ENCODE data around the gene DHX29. TPM values are rescaled to one million over a fixed set of nuclear protein-coding genes. Genes with fewer than 3 reads are reported as not detected.

Gene DHX29
- total RNA-seq, 1 experiment from 2014 or later: 24.3 TPM

GRCh38 chr5:55324006-55324405, 16.5 kb upstream of the DHX29 start:
- ATAC-seq (no peak), DNase-seq (ENCODE audit: low read depth, low spot score) (no peak)
- Histone ChIP-seq H3K9me3 (ENCODE audit: control insufficient read depth in 1 of 2, insufficient read depth in 1 of 2, low read depth in 1 of 2, low read length in 2 of 2) (no peaks in the 10 kb centered on the region), H3K4me2 (ENCODE audit: low read length) (no peak overlapping the region), H3K9ac (ENCODE audit: low read length) (no peak overlapping the region), H3K79me2 (ENCODE audit: insufficient read depth, low read length) (peaks cover 86% of the 10 kb centered on the region), H3K4me3 (replicated peaks in 1 of 2; ENCODE audit: low read depth in 1 of 2, low read length in 2 of 2) (no peak overlapping the region), H4K20me1 (ENCODE audit: insufficient read depth) (peaks cover 9% of the 10 kb centered on the region; the same call in 1 of the 2 replicates), H2AFZ (ENCODE audit: low read depth, low read length, poor library complexity, severe bottlenecking) (no peak overlapping the region), H3K4me1 (ENCODE audit: control insufficient read depth in 1 of 2, insufficient read depth in 2 of 2, low read length in 2 of 2) (no peaks in the 10 kb centered on the region), H3K27ac (ENCODE audit: low read depth, low read length) (no peak overlapping the region), H3K9me2 (ENCODE audit: insufficient read depth) (no peaks in the 10 kb centered on the region), H3K27me3 (ENCODE audit: insufficient read depth, low read length) (no peaks in the 10 kb centered on the region), H3K36me3 (ENCODE audit: control insufficient read depth in 1 of 2, insufficient read depth in 2 of 2, low read length in 2 of 2) (peaks cover 10 to 24% of the 10 kb centered on the region in 2 experiments; a peak in 3 of 4 replicates)
- TF ChIP-seq EGR1 (IDR thresholded peaks at IDR 0.05; ENCODE audit: low read depth): no peak
- no peak for TF ChIP-seq ELF1 (IDR thresholded peaks at IDR 0.05; ENCODE audit: borderline replicate concordance, low read depth)
- TF ChIP-seq ZBTB33 (IDR thresholded peaks at IDR 0.05; ENCODE audit: extremely low read depth, insufficient replicate concordance, low read length): no peak
- TF ChIP-seq RAD21 (IDR thresholded peaks at IDR 0.05; ENCODE audit: low read depth): no peak
- ChIA-PET POLR2A (interaction anchor here (1.6 kb wide), 1 partner anchor 16 kb away, joined by 4 read pairs; the partner anchor contains the start of genes DHX29 and MTREX), CTCF (interaction anchor here (1.6 to 2.2 kb wide), 2 partner anchors 16 to 368 kb away, joined by 5 to 13 read pairs; partner anchors contain the start of genes DHX29 and MTREX), RAD21 (ENCODE audit: low non-redundant PET in 1 of 2, low total read pairs in 2 of 2, uncharacterized antibody in 2 of 2, unreplicated experiment in 2 of 2) (no interaction called here)
- intact Hi-C loops (cut with micrococcal nuclease): loop anchor here (5.0 to 10.0 kb wide), 3 partner anchors 137 to 601 kb away; partner anchors contain the start of gene CDC20B
- no TSS peak for BruUV-seq (replicated peaks)

- BruUV-seq (replicated peaks): no TSS peak
- ATAC-seq (no peak), DNase-seq (ENCODE audit: low read depth, low spot score) (no peak)
- ChIA-PET RAD21 (ENCODE audit: low non-redundant PET in 1 of 2, low total read pairs in 2 of 2, uncharacterized antibody in 2 of 2, unreplicated experiment in 2 of 2) (interaction anchor here in 1 of 2 experiments (0.6 kb wide), 1 partner anchor 13 kb away, joined by 4 read pairs; the partner anchor contains the start of gene MTREX), CTCF (no interaction called here), POLR2A (no interaction called here)
- TF ChIP-seq YY1 (IDR thresholded peaks at IDR 0.05; ENCODE audit: extremely low read depth, insufficient replicate concordance, low read depth, low read length) (no peak), REST (IDR thresholded peaks at IDR 0.05; ENCODE audit: low read depth) (no peak)
- Histone ChIP-seq H3K36me3 (ENCODE audit: control insufficient read depth in 1 of 2, insufficient read depth in 2 of 2, low read length in 2 of 2) (peaks cover 1 to 3% of the 10 kb centered on the region in 2 experiments; a peak in 3 of 4 replicates), H3K9me2 (ENCODE audit: insufficient read depth) (no peaks in the 10 kb centered on the region), H3K4me3 (replicated peaks in 1 of 2; ENCODE audit: low read depth in 1 of 2, low read length in 2 of 2) (no peak overlapping the region), H3K4me1 (ENCODE audit: control insufficient read depth in 1 of 2, insufficient read depth in 2 of 2, low read length in 2 of 2) (no peaks in the 10 kb centered on the region), H3K79me2 (ENCODE audit: insufficient read depth, low read length) (peaks cover 95% of the 10 kb centered on the region), H3K4me2 (ENCODE audit: low read length) (no peak overlapping the region), H3K27me3 (ENCODE audit: insufficient read depth, low read length) (no peaks in the 10 kb centered on the region), H3K27ac (ENCODE audit: low read depth, low read length) (no peak overlapping the region), H4K20me1 (ENCODE audit: insufficient read depth) (peaks cover 14% of the 10 kb centered on the region; the same call in 1 of the 2 replicates), H3K9me3 (ENCODE audit: control insufficient read depth in 1 of 2, insufficient read depth in 1 of 2, low read depth in 1 of 2, low read length in 2 of 2) (no peaks in the 10 kb centered on the region), H2AFZ (ENCODE audit: low read depth, low read length, poor library complexity, severe bottlenecking) (no peak overlapping the region), H3K9ac (ENCODE audit: low read length) (no peak overlapping the region)
- intact Hi-C loops (cut with micrococcal nuclease): loop anchor here (5.0 to 10.0 kb wide), 3 partner anchors 133 to 604 kb away; partner anchors contain the start of gene CDC20B
Observed at GRCh38 chr5:55320571-55320970, 13.1 kb upstream of the DHX29 start.

Measured in HCT116 (cell line).